K562 (cell line): ENCODE measurements around the gene CIAO1.

Experiments used
- ADNP ChIP-seq: fragments of 200-800 bp; sonication (Bioruptor generic); IDR thresholded peaks from 2 replicates; pipeline ENCODE4 v1.6.1; 2016; ENCODE audit warnings: missing genetic modification characterization, missing compliant biosample characterization
- BACH1 ChIP-seq: fragments of 200-800 bp; sonication (Bioruptor generic); IDR thresholded peaks from 2 replicates; pipeline ENCODE4 v1.6.1; 2016; ENCODE audit warnings: missing genetic modification characterization, missing compliant biosample characterization
- NFIC ChIP-seq: fragments of 450-650 bp; IDR thresholded peaks from 2 replicates; pipeline ENCODE4 v1.6.1; 2017; ENCODE audit warnings: mild to moderate bottlenecking, inconsistent platforms
- TF ChIP-seq, protein P1 (sequence below), 2 experiments: fragments of 450-650 bp; IDR thresholded peaks; 2 replicates each; pipeline ENCODE4 v1.6.1; 2018; ENCODE audit warnings: mild to moderate bottlenecking in 2 of 2, low read depth in 1 of 2; ENCODE audit not compliant: partially characterized antibody in 2 of 2
- TF ChIP-seq, protein P2 (sequence below): fragments of 450-650 bp; IDR thresholded peaks from 2 replicates; pipeline ENCODE4 v1.6.1; 2016; ENCODE audit warnings: missing biosample characterization, missing genetic modification characterization

GRCh38 chr2:96241900-96242611 is 24.0 kb upstream of the CIAO1 start:
- TF ChIP-seq, protein P1, sequence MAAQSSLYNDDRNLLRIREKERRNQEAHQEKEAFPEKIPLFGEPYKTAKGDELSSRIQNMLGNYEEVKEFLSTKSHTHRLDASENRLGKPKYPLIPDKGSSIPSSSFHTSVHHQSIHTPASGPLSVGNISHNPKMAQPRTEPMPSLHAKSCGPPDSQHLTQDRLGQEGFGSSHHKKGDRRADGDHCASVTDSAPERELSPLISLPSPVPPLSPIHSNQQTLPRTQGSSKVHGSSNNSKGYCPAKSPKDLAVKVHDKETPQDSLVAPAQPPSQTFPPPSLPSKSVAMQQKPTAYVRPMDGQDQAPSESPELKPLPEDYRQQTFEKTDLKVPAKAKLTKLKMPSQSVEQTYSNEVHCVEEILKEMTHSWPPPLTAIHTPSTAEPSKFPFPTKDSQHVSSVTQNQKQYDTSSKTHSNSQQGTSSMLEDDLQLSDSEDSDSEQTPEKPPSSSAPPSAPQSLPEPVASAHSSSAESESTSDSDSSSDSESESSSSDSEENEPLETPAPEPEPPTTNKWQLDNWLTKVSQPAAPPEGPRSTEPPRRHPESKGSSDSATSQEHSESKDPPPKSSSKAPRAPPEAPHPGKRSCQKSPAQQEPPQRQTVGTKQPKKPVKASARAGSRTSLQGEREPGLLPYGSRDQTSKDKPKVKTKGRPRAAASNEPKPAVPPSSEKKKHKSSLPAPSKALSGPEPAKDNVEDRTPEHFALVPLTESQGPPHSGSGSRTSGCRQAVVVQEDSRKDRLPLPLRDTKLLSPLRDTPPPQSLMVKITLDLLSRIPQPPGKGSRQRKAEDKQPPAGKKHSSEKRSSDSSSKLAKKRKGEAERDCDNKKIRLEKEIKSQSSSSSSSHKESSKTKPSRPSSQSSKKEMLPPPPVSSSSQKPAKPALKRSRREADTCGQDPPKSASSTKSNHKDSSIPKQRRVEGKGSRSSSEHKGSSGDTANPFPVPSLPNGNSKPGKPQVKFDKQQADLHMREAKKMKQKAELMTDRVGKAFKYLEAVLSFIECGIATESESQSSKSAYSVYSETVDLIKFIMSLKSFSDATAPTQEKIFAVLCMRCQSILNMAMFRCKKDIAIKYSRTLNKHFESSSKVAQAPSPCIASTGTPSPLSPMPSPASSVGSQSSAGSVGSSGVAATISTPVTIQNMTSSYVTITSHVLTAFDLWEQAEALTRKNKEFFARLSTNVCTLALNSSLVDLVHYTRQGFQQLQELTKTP (IDR thresholded peaks at IDR 0.05; ENCODE audit: low read depth in 1 of 2, partially characterized antibody in 2 of 2) = no peak
- TF ChIP-seq, protein P2, sequence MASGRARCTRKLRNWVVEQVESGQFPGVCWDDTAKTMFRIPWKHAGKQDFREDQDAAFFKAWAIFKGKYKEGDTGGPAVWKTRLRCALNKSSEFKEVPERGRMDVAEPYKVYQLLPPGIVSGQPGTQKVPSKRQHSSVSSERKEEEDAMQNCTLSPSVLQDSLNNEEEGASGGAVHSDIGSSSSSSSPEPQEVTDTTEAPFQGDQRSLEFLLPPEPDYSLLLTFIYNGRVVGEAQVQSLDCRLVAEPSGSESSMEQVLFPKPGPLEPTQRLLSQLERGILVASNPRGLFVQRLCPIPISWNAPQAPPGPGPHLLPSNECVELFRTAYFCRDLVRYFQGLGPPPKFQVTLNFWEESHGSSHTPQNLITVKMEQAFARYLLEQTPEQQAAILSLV = no peak
- no peak for TF ChIP-seq NFIC
- no peak for TF ChIP-seq ADNP (tag)
- no peak for TF ChIP-seq BACH1 (tag)
